D721Med (cell line): ENCODE measurements around the gene DICER1.

ENCODE experiments used
- DNase-seq: peaks from one replicate; pipeline ENCODE4 v3.0.0; 2011; ENCODE audit warnings: low spot score; ENCODE audit not compliant: insufficient read length
- FAIRE-seq: peaks from 2 replicates; lab custom pipeline; 2011; peaks lifted over from hg19 to GRCh38; lab: Jason Lieb, UNC
- TF ChIP-seq, protein P1 (sequence below): IDR thresholded peaks from 2 replicates; pipeline ENCODE4 v1.5.1; 2012; ENCODE audit warnings: mild to moderate bottlenecking, control low read depth; ENCODE audit not compliant: insufficient read depth; ENCODE audit errors: missing control alignments

The DICER1 gene

DNA sequence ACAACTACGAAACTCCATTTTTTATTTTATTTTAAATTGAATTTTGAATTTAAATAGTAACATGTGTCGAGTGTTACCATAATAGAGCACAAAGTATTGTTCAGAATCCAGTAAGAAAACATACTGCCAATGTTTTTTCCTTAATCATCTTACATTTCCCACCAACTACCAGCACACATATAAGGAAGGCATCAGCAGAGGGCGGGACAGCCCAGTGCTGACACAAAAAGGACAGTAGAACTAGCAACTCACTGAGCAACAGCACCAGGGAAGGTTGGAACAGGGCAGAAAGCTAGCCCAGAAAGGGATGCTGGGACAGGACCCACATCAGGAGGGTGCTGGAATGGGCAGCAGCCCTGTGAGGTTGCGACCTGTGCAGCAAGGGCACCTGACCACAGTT, 43.9 kb downstream of the DICER1 start:
- FAIRE-seq (no peak), DNase-seq (no peak)
- TF ChIP-seq, protein P1, sequence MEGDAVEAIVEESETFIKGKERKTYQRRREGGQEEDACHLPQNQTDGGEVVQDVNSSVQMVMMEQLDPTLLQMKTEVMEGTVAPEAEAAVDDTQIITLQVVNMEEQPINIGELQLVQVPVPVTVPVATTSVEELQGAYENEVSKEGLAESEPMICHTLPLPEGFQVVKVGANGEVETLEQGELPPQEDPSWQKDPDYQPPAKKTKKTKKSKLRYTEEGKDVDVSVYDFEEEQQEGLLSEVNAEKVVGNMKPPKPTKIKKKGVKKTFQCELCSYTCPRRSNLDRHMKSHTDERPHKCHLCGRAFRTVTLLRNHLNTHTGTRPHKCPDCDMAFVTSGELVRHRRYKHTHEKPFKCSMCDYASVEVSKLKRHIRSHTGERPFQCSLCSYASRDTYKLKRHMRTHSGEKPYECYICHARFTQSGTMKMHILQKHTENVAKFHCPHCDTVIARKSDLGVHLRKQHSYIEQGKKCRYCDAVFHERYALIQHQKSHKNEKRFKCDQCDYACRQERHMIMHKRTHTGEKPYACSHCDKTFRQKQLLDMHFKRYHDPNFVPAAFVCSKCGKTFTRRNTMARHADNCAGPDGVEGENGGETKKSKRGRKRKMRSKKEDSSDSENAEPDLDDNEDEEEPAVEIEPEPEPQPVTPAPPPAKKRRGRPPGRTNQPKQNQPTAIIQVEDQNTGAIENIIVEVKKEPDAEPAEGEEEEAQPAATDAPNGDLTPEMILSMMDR: no peak

DNA sequence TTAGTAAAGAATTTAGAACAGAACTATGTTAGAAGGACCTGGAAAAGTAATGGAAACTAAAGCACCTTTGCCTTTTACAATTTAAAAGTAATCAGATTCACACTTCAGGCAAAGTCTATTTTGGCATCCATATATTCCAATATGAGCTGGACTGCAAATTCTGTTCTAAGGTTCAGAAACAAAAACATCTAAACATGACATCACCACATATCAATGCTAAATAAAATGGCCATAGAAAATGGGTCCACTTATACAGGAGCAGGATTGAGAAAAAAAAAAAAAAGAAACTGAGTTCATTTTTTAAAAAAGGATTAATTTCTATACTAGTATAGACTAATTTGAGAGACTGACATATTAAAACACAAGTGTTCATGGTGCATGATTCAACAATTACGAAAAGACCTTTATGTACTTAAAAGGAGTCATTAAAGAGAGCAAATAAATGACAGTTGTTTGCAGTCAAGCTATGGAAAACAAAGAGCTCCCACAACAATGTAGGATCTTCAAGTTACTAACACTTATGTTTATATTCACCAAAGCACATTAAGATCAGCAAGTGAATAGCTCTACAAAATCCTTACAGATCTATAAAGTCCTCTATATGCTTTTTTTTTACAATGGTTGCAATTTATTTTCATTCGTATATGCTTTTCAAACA, 45.7 kb downstream of the DICER1 start:
- no peak for DNase-seq
- TF ChIP-seq, protein P1: no peak
- peak; percentile 21 for FAIRE-seq

GRCh38 chr14:95110178-95110577, 47.2 kb downstream of the DICER1 start:
- FAIRE-seq (no peak), DNase-seq (no peak)
- TF ChIP-seq, protein P1: no peak

DNA sequence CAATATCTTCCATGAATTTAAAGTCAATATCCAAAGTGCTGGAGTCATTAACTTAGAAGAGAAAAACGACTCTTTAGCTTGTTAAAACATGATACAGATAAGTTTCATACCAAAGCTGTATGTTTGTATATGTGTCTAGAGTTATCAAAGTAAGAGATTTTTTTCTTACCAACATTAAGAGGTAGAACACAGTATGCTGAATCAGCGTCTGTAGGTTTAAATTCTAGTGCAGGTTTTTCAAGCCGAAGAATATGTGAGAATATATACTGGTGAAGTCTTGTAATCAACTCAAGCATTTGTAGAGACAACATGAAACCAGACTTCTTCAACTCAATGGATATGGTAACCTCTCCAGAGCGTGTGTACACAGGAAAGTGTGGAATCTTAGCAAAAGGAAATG, 49.6 kb downstream of the DICER1 start:
- DNase-seq: no peak
- FAIRE-seq: peak; percentile 81
- TF ChIP-seq, protein P1: no peak

GRCh38 chr14:95106971-95107370, 50.4 kb downstream of the DICER1 start:
- TF ChIP-seq, protein P1: no peak
- no peak for FAIRE-seq
- DNase-seq: no peak

DNA sequence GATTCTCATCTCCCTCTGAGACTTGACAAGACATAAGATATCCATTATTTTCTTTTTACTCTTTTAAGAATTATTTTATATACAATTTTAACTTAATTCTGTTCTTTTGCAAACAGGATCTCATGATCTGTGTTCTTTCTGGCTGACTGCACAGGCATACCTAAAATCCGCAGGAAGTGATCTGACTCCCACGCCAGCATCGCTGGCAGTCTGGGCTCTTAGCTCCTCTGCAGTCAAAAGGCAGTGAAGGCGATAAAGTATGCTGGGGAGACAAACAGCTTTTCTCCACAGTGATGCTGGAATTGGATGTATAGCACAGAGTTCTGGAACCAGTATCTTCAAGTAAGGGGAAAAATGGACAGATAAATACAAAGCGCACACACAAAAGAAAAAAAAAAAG, 52.4 kb downstream of the DICER1 start:
- no peak for DNase-seq
- FAIRE-seq: no peak
- TF ChIP-seq, protein P1: no peak

GRCh38 chr14:95102680-95103044, 54.7 kb downstream of the DICER1 start:
- DNase-seq: no peak
- FAIRE-seq: no peak
- TF ChIP-seq, protein P1: no peak
